GM21447 (cell line): ENCODE results near the gene SYNE1.
"Not testable (repeated sequence)": the region's sequence is repeated elsewhere in the genome, so short reads cannot be mapped to it uniquely, and the experiment has no call there.

Source experiments
- ATAC-seq: cut with Tn5 transposase; IDR thresholded peaks from one replicate; pipeline ENCODE4 v1.9.1; 2021; ENCODE audit not compliant: unreplicated experiment

SYNE1 gene

DNA sequence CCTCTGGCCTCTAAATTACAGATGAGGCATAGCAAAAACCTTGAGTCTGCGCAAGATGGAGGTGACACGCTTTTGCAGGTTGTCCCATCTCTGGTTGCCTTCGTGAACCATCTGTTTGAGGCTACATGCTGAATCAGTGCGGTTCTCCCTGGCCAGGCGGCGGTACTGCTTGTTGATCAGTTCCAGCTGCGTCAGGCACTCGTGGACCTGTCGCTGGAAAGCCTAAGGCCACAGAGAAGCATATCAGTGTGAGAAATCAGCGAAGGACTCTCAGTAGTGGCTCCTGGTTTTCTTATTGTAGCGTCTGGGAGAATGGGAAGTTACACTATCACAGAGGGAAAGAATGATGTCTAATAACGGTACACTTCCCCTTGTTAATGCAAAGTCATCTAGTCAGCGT is 485.2 kb downstream of the SYNE1 start:
- no peak for ATAC-seq

DNA sequence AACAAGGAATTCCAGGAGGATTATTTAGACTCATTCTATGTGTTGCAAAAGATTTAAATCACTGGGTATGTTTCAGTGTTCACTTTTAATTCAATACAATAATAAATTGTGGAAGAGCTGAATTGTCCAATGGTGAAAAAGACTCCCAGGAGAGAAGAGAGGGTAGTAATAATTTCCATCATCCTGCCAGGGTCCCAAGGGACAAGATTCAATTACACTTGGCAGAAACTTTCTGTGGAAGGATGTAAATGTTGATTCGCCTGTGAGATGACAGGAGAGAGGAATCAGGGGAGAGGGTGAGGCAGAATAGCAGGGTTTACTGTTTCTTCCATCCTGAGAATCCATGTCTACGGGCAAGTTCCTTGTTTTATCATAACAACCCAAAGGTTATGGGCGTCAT is 487.0 kb downstream of the SYNE1 start:
- no peak for ATAC-seq

DNA sequence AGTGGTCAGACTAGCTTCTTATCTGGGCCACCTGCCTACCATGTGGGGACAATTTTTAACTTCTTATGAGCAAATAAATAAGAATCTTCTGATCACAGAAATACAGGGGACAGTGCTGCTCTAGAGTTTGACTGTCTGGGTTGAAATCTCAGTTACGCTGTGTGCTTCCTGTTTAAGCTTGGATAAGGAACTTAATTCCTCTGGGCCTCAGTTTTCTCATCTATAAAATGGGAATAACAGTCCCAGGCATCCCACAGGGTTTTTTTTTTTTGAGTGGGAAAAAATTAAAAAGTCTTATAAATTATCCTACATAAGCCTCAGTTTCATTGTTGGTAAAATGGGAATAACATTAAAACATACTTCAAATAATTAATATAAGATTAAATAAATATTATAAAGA is 488.8 kb downstream of the SYNE1 start:
- ATAC-seq = no peak

DNA sequence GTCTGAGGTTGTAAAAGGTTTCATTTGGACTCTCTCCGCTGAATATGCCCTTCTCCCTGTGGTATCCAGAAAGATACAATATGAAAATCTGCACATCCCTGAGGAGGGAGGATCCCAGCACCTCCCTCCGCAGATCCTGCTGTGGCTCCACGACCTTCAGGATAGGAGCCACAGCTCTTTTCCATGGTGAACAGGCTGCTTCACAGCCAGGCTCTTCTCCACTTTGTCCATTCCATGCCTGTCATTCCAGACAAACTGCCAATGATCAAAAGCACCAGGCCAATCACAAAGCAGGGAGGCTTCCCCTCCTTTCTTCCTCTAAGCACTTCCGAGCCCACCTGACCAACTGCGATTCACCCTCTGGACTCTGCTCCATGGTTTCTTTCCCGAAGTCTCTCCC is 489.9 kb downstream of the SYNE1 start:
- ATAC-seq = no peak

DNA sequence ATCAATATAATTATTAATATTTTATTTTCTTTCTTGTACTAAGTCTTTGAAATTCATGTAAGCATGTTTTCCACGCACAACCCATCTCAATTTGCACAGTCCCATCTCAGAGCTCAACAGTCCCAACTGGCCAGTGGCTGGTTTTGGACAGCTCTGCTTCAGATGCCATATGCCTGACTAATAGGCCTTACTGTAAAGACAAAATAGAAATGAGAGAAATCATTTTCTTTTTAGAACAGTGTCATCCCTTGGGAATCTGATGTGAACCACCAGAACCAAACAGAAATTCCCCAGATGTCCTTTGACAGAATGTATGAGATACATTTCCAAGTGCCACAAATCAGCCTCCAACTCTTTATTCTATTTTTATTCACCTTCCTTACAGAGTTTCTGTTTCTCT is 490.8 kb downstream of the SYNE1 start:
- no peak for ATAC-seq

DNA sequence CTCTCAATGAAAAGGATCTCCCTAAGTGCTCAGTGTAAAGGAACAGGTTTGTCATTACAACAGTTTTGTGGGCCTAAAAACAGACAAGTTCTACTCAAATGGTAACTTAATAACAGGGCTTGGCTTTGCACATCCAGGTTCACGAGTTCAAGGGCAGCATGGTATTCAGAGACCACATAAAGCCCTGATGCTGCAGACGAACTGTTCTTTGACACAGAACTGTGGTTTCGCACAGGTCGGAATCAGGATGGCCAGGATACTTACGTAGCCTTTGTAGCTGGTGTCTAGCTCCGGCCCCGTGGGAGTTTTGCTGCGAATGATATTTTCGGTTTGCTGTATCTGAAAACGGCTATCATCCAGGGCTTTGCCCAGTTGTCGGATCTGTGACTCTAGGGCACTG is 493.8 kb downstream of the SYNE1 start:
- ATAC-seq = no peak

DNA sequence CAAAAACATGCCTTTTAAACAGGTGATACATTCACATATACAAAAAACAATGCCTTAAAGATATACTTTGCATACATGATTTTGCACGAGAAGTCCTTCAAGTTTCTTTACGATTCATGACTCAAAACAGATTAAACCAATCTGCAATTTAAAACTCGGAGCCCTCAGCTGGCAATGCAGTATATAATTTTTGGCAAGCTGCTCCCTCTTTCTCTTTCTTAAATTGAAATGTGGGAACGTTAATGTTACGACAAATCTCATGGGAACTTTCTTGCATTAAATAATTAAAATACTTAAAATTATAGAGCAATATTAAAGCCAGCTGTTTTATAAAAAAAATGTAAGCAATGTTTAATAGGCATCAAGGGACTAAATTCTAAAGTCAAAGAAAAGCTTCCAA is 495.1 kb downstream of the SYNE1 start:
- ATAC-seq = no peak

DNA sequence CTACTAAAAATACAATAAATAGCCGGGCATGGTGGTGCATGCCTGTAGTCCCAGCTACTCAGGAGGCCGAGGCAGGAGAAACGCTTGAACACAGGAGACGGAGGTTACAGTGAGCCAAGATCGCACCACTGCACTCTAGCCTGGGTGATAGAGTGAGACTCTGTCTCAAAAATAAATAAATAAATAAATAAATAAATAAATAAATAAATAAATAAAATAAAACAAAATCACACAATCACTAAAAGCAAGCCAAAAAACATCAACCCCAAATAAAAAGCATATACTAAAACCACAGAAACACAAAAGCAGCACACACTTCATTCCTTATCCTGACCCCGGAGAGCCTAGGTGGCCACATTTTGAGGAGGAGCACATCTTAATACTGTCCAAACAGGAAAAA is 498.8 kb downstream of the SYNE1 start:
- ATAC-seq = not testable (repeated sequence)

DNA sequence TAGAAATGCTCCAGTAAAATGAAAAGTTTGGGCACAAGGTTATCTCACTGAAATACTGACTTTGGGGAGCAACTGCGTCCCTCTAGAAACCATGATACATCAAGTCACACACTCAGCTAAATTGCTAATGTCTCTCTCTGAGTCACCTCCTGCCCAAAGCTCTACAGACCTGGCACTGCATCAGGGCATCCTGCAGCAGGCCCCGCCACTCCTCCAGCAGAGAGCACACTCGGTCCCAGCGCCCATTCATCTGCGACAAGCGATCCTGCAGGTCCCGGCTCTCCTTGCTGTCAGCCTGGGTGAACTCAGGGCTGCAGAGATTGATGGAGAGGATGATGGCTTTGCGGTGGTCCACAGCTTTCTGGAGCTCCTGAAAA is 500.7 kb downstream of the SYNE1 start:
- no peak for ATAC-seq

DNA sequence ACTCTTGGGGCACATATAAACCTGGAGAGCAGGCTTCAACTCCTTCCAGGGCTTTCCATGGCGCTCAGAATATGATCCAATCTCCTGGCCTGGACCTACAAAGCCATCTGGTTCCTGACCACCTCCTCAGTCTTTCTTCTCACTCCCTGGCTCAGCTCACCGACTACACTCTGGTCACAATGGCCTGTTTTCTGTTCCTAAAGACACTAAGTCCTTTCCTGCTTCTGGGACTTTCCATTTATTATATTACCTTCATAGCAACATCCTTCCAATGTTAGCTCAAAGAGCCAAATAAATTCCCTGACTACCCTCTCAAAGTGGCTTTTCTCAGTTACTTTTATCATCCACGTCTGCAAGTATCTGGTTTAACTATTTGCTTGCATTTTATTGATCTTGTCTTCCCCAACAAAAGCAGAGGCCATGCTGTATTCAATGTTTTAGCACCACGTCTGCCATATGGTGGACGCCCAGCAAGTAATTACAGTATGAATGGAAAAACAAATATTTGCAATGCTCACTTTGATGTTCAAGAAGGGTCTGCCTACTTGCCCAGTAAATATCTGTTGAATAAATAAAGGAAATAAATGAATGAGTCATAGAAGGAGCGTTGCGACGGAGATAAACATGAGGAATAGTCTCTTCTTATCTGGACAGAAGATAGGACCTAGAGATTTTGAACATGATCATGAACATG is 501.3 kb downstream of the SYNE1 start:
- no peak for ATAC-seq

DNA sequence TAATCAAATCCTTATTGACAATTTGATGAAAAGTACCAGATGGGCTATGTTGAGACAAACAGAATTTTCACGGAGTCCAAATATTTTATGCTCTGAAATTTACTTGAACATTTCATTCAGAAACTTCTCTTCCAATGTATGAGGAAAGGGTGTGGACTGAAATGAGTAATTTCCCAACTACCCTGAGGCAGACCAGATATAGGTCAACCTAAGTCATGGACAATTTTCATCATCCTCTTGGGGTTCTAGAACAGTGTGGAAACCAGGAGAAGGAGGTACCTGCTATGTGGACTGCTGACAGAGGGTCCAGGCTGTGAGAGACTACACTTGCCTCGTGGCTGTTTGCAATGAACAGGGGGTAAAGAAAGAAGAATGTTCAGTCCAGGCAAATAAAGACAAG is 506.7 kb downstream of the SYNE1 start:
- ATAC-seq = no peak

DNA sequence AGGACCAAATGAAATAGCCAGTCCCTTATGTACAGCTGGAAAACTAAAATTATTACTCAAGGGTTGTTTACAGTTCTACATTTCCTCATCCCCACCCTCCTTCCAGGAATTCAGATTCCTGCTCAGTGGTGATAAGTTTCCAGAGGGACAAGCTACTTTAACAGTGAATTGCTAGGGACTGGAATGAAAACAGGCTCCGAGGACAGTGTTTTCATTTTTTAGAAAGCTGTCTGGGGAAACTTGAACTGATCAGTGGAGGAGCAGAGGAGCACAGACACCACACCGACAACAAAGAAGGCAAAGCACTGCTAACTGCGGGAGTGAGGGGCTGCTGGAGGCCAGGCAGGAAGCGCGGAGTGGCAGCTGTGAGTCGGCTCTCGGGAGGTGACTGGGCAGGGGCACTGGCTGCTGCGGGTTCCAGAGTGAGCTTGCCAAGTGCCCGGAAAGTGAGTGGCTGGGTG is 507.4 kb downstream of the SYNE1 start:
- ATAC-seq = no peak

DNA sequence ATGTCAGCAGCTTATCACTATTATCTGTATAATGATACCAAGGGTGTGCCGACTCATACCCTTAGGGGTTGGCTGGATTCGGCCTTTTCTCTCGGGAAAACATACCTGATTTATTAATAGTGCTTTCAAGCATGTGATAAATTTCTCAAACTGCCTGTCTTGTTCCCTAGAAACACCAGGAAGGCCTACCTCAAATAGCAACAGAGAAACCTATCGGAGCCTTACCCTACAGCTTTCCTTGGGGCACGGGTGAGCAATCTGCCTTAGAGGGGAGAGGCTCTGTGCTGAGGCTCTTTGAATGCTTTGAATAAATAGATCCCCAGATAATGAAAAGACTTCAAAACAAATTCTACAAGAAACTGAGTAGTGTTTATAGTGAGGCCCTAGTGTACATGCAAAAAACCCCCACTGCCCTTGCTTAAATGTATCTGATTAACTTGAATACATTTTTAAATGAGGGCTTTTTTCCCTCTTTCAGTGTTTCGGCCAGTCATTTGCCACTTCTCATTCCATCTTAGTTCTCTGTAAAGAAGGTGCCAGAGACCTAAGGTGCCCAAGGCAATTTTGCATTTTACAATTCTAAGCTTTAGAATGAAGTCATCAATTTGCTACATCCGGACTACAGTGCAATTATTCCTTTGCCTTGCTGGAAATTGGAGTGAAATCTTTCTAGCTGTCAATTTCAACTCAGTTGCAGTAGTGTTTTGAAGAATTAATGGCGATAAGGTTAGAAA is 509.6 kb downstream of the SYNE1 start:
- no peak for ATAC-seq

DNA sequence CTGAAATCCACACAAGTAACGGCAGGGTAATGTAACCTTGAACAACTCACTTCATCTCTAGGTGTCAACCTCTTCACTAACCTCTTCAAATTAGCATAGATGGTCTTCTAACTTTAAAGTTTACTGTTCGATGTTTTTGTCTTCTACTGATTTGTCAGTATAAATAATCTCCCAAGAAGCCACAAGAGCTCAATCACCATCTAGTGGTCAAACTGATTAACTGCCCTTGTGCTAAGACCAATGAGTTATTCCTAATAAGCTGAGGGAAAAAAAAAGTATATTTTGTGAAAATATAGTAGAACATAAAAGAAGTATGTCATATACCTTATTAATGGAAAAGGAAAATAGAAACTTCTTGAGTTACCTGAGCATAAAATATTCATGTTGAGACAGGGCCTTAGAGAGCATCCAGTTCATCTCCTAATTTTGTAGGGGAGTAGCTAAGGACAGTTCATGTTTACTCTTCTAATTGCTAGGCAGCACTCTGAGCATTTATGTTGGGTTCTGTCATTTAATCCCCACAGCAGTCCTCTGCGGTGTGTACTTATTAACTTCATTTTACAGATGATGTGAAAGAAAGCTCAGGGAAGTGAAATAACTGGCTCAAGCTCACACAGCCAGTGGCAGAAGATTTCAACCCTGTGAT is 512.6 kb downstream of the SYNE1 start:
- peak; percentile 76 for ATAC-seq

DNA sequence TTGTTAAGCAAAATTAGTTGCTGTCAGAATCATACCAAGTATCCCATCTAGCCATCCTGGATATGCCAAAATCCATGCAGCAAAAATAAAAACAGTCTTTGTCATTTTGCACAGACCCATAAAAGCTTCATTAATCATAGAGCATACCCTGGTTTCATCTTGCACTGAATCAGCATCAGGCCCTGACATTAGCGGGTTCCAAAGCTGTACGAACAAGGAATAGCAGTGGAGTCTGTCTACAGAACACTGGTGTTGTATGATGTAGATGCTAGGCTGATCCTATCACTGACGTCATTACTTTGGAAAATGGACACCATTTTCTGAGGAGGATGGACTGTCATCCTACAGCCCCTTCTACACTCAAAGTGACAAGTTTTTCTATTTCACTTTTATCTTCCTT is 514.1 kb downstream of the SYNE1 start:
- ATAC-seq = no peak

DNA sequence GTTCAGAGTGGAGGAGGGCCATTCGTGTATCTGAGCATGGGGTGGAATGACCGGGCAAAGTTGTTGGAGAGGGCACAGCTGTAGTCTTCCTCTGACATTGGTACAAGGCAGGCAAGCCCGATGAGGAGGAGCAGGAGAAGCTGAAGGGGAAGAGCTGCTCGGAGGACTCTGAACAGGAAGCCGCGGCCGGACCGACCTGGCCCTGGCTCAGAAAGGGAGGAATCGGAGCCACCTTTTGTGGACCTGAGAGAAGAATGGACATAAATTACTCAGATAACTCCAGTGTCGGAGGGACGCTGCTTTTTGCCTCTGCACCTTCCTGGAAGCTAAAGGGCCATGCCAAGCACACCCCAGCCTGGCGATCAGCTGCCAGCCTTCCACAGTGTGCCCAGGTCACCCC is 514.7 kb downstream of the SYNE1 start:
- no peak for ATAC-seq

DNA sequence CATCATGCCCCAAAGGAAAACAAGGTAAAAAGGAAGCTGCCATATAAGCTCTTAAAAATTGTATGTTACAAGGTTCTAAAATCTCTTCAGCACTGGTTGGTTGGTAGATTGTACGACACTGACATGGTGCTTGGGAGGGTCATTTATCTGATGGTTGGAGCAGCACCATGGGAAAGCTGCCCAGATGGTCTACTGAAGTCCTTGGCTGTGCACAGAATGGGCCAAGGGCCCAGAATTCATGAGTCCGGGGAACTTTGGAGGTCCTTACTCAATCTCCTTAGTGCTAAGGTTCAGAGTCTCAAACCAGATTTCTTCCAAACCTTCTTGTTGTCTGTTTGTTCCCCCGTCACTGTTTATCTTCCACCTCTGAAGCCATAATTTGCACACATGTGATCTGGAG is 515.3 kb downstream of the SYNE1 start:
- no peak for ATAC-seq

DNA sequence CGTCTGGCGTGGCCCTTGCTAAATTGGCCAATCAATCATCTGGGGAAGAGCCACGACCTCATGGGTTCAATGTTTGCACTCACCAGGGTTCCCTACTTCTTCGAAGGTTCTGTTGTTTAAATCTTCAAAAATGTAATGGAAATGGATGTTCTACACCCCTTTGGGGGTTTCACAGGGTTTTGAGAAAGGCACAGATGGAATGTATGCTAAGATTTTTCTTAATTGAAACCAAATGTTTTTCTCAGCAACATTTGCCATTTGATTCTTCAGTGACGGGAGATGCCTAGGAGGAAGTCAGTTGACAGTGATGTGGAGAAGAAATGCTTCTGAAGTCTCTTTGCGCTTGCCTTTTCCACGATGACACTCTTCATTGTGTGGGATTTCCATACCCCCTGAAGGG is 517.3 kb downstream of the SYNE1 start:
- no peak for ATAC-seq

DNA sequence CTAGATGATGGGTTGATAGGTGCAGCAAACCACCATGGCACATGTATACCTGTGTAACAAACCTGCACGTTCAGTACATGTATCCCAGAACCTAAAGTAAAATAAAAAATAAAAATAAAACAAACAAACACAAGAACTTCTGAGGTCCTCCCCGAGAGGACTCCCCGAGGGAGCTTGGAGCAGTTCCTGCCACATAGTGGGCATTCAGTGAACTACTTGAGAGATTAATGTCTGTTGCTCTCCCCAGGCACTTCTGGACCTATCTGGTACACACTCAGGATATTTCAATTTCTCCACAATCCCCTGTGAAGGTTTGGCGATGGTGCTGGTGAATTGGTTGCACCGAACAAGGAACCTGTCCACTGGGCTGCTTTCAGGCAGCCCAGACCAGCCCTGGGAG is 518.5 kb downstream of the SYNE1 start:
- no peak for ATAC-seq

DNA sequence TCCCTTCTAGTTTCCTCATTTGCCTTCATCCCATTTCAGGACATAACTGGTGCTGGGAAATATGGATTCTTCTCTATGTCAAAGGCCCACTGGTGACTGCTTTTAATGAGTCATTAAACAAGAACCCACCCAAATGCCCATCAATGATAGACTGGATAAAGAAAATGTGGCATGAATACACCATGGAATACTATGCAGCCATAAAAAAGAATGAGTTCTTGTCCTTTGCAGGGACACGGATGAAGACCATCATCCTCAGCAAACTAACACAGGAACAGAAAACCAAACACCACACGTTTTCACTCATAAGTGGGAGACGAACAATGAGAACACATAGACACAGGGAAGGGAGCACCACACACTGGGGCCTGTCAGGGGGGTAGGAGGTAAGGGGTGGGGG is 518.9 kb downstream of the SYNE1 start:
- ATAC-seq = no peak

DNA sequence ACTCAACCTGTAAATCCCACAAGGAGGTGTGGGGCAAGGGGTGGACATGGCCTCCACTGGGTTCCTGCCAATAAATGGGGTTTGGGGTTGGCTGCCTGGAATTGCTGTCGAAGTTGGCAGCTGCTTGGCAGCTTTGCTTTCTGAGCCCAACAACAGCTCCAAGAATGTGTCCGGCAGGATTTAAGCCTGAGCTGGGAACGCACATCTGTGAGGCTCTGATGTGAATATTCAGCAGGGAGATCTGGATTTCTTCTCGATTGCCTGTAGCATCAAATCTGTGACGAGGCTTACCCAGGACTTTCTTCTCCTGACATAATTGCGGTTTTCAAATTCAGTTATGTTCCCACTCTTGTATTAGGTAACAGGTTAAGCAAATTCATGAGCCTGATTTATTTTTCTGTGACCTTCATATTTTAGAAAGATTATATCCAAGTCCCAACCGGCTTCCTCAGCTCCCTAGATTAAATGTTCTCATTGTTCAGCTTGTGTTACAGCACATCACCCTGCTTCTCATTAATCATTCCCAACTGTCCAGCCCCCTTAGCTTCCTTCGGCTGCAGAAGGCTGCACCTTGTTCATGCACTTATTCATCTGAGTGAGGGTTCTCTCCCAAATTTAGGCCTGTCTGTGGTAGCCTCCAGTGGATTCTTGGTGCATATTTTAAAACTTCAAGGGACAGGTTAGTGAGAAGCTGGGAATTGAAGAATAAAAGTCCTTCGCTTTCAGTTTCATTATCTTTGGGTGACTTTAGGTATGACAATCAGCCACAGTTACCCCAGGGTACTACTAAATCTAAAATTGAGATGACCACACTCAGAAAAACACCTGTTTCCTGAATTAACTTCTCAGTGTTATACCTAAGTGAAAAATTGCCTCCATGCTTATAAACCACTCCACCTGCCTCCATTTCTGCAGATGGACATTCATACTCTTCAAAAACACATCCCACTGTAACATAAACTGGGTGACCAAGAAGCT is 519.7 kb downstream of the SYNE1 start:
- ATAC-seq = peak; percentile 83
